Measurements from ENCODE around the gene WWC2.

WWC2 gene

DNA sequence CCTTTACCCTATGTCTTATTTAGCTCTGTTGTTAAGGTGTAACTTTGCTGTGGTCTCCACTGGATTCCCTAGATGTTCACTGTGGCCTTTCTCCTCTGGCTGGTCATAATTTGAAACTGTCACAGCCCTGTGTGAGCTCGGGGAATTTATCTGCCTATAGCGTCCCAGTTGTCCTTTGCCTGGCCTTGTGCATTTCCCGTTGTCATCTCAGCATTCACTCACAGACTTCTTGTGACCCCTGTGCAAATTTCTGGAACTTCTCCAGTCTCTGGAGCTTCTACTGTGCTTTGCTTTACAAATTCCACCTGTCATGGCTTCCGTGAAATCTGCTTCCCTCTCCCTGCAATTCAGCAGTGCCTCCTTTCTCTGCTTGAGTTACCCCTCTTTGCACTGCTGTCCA is 106.7 kb downstream of the WWC2 start:
- TF ChIP-seq GATA3 (IDR thresholded peaks at IDR 0.05; ENCODE audit: low read depth, low read length) (no peak), GATA2 (IDR thresholded peaks at IDR 0.05; ENCODE audit: low read depth, low read length) (no peak)

DNA sequence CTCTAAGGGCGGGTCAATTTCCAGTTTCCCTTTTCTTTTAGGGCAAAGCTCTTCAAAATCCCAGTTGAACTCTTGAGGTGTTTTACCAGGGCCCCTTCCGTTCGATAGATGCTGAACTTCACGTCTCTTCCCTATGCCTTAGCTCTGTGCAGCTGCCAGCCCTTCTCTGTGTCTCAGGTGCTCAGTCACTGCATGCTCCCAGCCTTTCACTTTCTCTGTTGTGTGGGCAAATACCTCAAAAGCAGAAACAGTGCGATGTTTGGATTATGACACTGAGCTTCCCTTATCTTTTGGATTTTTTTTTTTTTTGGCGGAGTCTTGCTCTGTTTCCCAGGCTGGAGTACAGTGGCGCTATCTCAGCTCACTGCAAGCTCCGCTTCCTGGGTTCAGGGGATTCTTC is 112.5 kb downstream of the WWC2 start:
- TF ChIP-seq GATA3 (IDR thresholded peaks at IDR 0.05; ENCODE audit: low read depth, low read length) (no peak), GATA2 (IDR thresholded peaks at IDR 0.05; ENCODE audit: low read depth, low read length) (no peak)

DNA sequence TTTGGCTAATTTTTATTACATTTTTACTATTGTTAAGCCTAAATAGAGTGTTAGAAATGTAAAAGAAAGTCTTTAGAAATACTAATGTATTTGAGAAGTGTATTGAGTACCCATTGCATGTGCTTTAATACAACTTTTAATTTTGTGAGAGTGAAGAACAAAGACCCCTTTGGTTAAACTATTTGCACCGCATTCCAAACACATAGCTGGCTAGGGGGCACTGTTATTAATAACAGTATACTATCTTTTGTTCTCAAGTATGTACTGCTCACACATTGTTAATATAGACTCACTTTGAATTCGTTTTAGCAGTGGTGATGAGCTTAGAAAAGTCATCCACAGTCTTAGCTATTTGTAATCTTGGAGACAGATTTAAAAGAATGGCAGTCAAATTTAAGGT is 114.9 kb downstream of the WWC2 start:
- TF ChIP-seq GATA3 (IDR thresholded peaks at IDR 0.05; ENCODE audit: low read depth, low read length) (no peak), GATA2 (IDR thresholded peaks at IDR 0.05; ENCODE audit: low read depth, low read length) (no peak)

DNA sequence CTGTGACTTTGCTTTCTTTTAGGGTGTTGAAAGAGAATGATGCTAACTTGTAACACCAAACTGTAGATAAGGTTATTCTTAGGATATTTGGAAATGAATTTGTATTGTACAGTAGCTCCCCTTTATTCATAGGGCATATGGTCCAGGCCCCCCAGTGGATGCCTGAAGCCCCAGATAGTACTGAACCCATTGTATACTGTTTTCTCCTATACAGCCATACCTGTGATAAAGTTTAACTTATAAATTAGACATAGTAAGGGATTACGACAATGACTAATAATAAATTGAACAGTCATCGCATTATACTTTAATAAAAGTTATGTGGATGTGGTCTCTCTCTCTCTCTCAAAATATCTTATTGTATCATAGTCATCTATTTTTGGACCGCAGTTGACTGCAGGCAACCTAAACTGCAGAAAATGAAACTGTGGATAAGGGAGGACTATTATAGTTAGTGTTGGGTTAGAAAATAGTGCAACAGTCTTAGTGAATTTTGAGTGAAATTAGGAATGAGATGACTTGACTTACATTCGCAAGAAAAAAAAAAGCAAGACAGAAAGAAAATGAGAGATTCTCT is 115.9 kb downstream of the WWC2 start:
- no peak for TF ChIP-seq GATA2 (IDR thresholded peaks at IDR 0.05; ENCODE audit: low read depth, low read length)
- no peak for TF ChIP-seq GATA3 (IDR thresholded peaks at IDR 0.05; ENCODE audit: low read depth, low read length)

DNA sequence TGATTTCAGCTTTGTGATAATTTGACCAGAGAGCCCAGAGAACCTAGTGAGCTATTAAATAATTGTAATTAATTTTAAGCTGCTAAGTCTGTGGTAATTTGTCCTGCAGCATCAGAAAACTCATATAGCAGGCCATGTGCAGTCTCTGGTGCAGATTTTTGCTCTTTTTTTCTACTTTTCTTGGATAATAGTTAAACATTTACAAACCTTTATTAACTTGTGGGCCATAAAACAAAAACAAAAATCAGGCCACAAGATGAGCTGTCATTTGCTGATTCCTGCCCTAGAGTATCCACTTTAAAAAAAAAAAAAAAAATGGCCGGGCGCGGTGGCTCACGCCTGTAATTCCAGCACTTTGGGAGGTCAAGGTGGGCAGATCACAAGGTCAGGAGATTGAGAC is 121.2 kb downstream of the WWC2 start:
- TF ChIP-seq GATA2 (IDR thresholded peaks at IDR 0.05; ENCODE audit: low read depth, low read length) (no peak), GATA3 (IDR thresholded peaks at IDR 0.05; ENCODE audit: low read depth, low read length) (no peak)

DNA sequence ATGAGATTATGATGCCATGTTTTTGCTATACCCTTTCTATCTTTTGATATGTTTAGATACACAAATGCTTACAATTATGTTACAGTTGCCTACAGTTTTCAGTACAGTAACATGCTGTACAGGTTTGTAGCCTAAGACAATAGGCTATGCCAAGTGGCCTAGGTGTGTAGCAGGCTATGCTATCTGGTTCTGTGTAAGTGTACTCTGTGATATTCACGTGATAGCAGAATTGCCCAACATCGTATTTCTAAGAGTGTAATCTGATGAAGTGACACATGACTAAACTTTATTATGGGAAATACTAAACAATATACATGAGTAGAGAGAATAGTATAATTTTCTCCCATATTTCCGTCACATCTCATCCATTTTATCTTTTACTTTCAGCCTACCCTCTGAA is 124.0 kb downstream of the WWC2 start:
- TF ChIP-seq GATA2 (IDR thresholded peaks at IDR 0.05; ENCODE audit: low read depth, low read length), result no peak
- no peak for TF ChIP-seq GATA3 (IDR thresholded peaks at IDR 0.05; ENCODE audit: low read depth, low read length)

DNA sequence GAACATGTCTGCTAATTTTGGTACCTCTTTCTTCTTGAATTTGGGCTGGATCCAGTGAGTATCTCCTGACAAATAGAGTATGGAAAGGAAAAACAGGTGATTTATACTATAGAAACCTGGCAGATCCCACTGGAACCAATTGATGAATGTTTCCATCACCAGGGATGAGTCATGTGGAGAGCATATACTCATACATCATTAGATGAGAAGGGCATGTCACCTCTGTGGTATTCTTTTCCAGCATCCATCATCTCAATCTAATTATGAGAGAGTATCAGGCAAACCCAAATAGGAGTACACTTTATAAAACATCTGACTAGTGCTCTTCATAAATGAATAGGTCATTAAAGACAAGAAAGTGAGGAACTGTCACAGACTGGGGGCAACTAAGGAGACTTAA is 130.3 kb downstream of the WWC2 start:
- TF ChIP-seq GATA2 (IDR thresholded peaks at IDR 0.05; ENCODE audit: low read depth, low read length) (no peak), GATA3 (IDR thresholded peaks at IDR 0.05; ENCODE audit: low read depth, low read length) (no peak)

DNA sequence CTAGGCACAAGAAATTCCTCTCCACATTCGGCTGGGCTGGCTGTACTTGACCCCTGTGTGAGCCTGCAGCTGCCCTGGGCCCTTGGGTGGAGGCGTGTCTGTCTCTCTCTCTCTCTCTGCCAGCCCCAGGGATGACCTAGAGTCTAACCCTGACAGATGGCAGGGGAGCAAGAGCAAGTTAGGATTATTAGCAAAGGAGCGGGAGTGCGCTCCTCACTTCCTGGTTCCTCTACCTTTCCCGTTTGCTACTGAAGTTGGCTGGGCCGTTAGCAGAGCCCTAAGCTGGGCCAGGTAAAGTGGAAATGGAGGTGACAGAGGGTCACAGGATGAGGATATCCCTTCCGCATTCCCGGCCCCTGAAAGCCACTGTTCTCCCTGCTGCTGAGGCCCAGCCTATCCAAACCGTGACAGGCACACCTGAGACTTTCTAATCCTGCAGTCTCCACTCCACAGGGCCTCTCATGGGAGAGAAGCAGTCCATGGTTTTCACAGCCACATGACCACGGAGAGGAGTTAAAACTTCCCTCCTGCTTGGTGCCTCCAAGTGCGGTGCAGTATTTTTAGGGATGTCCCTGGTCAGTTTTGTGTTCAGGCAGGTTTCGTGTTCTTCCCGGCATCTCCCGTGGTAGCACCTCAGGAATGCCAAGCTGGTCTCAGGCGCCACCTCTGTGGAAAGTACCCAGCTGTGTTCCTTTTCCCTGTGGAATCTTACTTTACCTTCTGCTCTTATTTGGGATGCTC is 141.7 kb downstream of the WWC2 start:
- TF ChIP-seq GATA2 (IDR thresholded peaks at IDR 0.05; ENCODE audit: low read depth, low read length) (no peak), GATA3 (IDR thresholded peaks at IDR 0.05; ENCODE audit: low read depth, low read length) (no peak)

DNA sequence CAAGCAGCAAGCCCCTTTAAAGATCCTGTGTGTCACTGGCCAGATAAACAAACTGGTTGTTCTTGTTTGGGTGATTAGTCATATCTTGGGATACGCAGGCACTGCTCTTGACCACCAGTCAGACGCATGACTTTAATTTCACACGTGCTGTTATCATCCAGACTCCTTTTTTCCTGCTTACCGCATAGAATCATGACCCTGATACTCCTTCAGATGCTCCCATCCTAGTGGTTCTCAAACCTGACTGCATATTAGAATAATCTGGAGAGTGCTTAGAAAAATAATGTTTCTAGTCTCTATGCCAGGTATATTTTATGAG is 142.2 kb downstream of the WWC2 start:
- no peak for TF ChIP-seq GATA3 (IDR thresholded peaks at IDR 0.05; ENCODE audit: low read depth, low read length)
- TF ChIP-seq GATA2 (IDR thresholded peaks at IDR 0.05; ENCODE audit: low read depth, low read length), result no peak

DNA sequence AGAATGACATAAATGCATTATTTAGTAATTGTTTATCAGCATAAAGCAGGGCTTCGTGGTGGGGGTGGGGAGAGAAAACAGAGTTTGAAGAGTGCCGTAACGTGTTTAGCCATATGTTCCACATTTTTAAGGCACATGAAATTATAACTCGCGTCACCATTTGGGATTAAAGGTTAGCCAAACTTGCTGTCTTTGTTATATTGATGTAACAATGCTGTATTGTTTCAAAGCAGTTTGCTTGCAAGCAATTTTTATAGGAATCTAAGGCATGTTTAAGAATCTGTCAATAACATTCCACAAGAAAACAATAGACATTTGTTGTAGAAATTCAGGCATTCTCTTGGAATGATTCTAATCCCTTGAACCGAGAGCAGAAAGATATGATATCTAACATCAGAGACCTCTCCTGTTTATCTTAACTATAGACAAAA is 142.7 kb downstream of the WWC2 start:
- TF ChIP-seq GATA3 (IDR thresholded peaks at IDR 0.05; ENCODE audit: low read depth, low read length) (no peak), GATA2 (IDR thresholded peaks at IDR 0.05; ENCODE audit: low read depth, low read length) (no peak)

DNA sequence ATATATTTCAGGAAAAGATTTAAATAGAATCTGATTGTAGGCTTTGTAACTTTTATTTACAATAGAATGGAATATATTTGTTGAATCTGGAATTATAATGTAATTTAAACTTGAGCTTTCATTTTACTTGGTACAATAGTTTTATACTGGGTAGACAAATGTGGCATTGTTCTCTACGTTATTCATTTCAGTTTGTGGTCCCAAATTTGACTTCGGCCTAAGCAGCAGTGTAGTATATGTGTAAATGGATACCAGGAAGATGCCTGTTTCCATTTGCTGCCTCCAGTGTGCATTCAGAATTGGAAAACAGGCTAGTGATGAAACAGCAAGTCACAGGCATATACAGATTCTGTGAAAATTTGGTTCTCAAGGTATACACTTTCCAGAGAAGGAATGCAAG is 143.2 kb downstream of the WWC2 start:
- TF ChIP-seq GATA3 (IDR thresholded peaks at IDR 0.05; ENCODE audit: low read depth, low read length), result no peak

DNA sequence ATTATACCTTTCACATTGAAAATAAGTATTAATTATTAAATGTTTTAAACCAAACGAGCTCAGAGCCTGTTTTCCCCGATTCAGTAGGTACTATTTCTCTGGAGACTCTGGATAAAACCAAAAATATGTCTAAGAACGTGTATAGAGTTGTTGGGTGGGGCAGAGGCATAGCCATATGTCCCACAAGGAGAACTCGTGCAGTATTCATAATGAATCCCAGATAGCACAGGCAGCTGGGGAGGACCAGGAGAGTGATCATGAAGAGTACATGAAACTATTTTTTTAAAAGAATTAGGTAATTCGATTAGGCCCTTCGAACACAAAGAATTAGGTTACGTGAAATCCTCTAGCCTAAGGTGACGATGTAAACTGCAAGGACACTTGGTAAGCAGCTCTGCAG is 145.0 kb downstream of the WWC2 start:
- TF ChIP-seq GATA3 (IDR thresholded peaks at IDR 0.05; ENCODE audit: low read depth, low read length) (no peak), GATA2 (IDR thresholded peaks at IDR 0.05; ENCODE audit: low read depth, low read length) (no peak)

DNA sequence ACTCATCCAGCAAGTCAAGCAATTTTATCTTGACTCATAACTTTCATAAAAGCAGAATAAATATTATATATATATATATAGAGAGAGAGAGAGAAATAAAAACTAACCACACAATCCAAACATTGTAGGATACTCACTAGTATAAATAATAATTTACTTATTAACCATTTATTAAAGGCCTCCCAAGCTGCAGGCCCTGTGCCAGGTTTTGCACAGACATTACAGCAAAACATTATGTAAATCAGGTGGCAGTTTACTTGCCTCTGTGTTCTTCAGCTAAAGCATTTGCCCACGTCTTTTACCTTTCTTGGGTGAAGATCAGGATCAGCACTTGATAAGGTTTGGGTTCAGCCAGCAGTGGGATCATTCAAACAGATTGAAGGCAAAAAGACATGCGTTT is 145.4 kb downstream of the WWC2 start:
- TF ChIP-seq GATA2 (IDR thresholded peaks at IDR 0.05; ENCODE audit: low read depth, low read length) (no peak), GATA3 (IDR thresholded peaks at IDR 0.05; ENCODE audit: low read depth, low read length) (no peak)

DNA sequence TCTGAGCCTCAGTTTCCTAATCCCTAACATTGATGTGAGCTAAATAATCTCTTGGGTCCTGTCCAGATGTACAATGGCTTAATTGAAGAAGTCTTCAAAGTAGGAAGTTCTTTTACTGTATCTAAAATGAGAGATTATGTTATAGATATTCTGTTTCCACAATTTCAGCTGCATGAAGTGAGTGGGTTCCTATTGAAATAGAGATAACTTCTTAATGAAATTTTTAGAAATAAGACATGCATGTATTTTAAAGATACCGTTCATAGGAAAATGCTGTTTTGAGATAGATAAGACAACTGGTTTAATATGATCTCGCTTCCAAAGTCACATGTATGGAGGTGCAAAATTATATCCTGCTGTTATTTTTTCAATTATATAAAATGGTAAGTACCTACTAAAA is 149.1 kb downstream of the WWC2 start:
- TF ChIP-seq GATA2 (IDR thresholded peaks at IDR 0.05; ENCODE audit: low read depth, low read length) (no peak), GATA3 (IDR thresholded peaks at IDR 0.05; ENCODE audit: low read depth, low read length) (no peak)

DNA sequence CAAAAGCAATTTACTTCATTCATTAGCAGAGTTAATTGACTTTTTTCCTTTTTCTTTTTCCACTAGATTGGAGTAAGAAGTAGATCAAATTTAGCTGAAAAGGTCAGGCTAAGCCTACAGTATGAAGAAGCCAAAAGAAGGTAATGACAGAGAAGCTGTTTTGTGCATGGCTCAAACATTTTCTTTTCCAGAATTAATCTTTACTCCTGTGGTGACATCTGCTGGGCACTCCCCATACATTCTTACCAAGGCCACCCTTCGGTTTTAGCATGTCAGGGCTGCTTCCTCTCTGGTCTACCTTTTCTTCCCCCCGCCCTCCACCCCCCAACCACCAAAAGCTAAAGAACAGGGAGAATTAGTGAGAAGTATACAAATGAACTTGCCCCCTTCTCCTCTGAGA is 150.8 kb downstream of the WWC2 start:
- TF ChIP-seq GATA2 (IDR thresholded peaks at IDR 0.05; ENCODE audit: low read depth, low read length) (no peak), GATA3 (IDR thresholded peaks at IDR 0.05; ENCODE audit: low read depth, low read length) (no peak)

DNA sequence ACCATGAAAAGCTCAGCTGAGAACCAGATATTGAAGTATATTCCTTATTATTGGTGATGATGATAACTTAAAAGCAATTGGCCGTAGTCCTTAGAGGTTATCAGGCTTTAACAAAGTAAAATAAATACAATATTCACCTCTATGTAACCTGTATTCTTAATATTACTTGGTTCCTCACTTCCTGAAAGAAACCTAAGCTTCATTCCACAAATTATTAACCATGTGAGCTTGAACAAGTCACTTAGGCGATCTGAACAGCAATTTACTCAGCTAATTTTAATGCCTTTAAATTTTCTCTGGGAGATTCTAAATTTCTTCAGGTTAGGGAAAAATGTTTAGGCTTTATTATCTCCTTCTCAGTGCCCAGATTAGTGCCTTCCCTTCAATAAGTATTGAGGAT is 151.8 kb downstream of the WWC2 start:
- TF ChIP-seq GATA2 (IDR thresholded peaks at IDR 0.05; ENCODE audit: low read depth, low read length), result no peak
- no peak for TF ChIP-seq GATA3 (IDR thresholded peaks at IDR 0.05; ENCODE audit: low read depth, low read length)
